Rectal smooth muscle tissue (tissue), 1 donor: ENCODE results near the gene SERPINB1.

Experiments used
- H3K27ac ChIP-seq: one replicate; pipeline ENCODE4 v1.7.0; 2013; ENCODE audit warnings: low read depth, low read length, inconsistent platforms
- H3K27me3 ChIP-seq: one replicate; pipeline ENCODE4 v1.7.0; 2013; ENCODE audit warnings: low read length; ENCODE audit not compliant: control insufficient read depth, insufficient read depth
- H3K36me3 ChIP-seq: one replicate; pipeline ENCODE4 v1.7.0; 2013; ENCODE audit warnings: low read length; ENCODE audit not compliant: control insufficient read depth, insufficient read depth
- H3K4me1 ChIP-seq: one replicate; pipeline ENCODE4 v1.7.0; 2013; ENCODE audit warnings: low read length; ENCODE audit not compliant: control insufficient read depth, insufficient read depth
- H3K4me3 ChIP-seq: one replicate; pipeline ENCODE4 v1.7.0; 2013; ENCODE audit warnings: low read length
- H3K9ac ChIP-seq: one replicate; pipeline ENCODE4 v1.7.0; 2013; ENCODE audit warnings: low read length

The SERPINB1 gene

DNA sequence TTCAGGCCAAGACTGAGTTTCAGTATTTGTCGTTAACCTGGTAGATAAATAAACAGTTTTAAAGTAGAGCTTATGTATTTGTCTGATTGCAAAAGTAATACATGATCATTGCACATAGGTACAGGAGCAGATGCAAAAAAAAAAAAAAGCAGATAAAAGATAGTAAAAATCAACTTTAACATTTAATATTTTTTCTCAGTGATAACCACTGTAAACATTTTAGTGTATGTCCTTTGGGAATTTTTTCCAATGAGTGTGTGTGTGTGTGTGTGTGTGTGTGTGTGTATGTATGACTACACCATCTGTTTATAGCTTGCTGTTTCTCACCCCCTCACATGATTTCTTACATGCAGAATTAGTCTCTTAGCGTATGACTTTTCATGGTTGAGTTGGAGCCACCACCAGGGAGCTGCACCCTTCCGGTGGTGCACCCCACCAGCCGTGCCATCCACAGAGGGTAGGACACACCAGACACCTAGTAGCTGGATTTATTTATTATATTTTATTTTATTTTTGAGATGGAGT is 50.2 kb downstream of the SERPINB1 start:
- Histone ChIP-seq H3K4me1 (peaks cover 13% of the 10 kb centered on the region), H3K27me3 (no peaks in the 10 kb centered on the region), H3K36me3 (no peaks in the 10 kb centered on the region), H3K9ac (no peak overlapping the region), H3K27ac (peak overlapping the region; percentile 82), H3K4me3 (no peak overlapping the region)

DNA sequence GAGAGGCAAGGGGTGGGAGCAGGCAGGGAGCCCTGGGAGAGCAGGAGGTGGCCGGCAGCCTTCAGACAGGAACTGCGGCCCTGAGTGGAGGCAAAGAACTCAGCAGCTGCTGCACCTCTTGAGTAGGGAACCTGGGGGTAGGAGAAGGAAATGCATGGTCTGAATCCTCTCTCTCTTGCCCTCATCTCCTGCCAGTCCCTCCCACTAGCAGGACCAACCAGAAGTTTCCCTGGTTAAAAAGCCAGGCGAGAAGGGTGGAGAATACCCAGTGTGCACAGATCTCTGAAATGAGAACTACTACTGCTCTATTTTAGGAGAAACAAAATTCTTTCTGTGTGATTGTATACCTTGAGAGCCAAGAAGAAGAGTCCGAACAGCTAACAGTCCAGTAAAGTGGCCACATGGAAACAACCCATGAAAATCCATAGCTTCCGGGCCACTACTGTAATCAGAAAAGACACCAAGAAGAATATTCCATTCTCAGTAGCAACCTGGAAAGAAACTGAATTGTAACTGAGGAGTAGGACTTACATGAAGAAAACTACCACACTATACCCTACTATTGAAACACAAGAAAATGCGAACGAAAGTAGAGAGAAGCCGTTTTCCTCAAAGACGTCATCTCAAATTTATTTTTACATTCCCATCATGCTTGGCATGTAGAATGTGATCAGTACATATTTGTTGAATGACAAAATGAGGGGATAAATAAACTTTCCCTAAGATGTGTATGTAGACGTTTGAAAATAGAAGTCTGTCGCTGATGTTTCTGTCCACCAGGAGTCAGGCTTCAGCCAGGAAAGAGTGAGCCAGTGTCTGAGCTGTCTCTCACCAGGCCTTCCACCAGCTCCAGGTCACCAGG is 50.8 kb downstream of the SERPINB1 start:
- peaks cover 13% of the 10 kb centered on the region for H3K4me1 ChIP-seq
- H3K4me3 ChIP-seq, result no peak overlapping the region
- no peaks in the 10 kb centered on the region for H3K27me3 ChIP-seq
- H3K36me3 ChIP-seq, result no peaks in the 10 kb centered on the region
- H3K27ac ChIP-seq, result peak overlapping the region; percentile 82
- no peak overlapping the region for H3K9ac ChIP-seq

DNA sequence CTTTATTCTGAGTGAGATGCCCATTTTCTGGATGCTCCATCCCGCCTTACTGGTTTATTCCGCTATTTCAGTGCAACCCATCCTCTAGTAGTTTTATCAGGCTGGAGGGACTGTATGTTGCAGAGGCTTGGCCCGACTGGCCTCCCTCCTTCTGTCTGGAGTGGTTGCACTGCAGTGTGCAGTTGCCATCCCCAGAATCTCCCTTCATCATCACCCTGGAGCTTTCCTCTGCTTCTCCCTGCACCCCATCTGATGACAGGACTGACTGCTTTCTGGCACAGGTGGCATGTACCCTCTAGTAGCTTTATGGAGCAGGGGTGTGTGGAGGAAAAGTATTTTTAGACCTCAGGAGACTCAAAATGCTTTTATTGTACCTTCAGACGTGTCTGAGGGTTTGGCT is 55.4 kb downstream of the SERPINB1 start:
- no peak overlapping the region for H3K9ac ChIP-seq
- H3K27ac ChIP-seq, result no peak overlapping the region
- peaks cover 10% of the 10 kb centered on the region for H3K4me1 ChIP-seq
- peaks cover 3% of the 10 kb centered on the region for H3K36me3 ChIP-seq
- H3K4me3 ChIP-seq, result no peak overlapping the region
- H3K27me3 ChIP-seq, result no peaks in the 10 kb centered on the region

DNA sequence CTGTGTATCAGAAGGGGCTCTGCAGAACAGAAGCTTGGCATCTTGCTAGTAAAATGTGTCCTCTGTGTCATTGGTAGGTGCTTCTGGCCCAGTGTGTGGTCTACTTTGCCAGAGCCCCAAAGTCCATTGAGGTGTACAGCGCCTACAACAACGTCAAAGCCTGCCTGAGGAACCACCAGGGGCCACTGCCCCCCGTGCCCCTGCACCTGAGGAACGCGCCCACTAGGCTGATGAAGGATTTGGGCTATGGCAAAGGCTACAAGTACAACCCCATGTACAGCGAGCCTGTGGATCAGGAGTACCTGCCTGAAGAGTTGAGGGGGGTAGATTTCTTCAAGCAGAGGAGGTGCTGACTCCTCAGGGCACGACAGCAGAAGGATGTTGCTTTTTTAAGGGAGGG is 56.7 kb downstream of the SERPINB1 start:
- no peaks in the 10 kb centered on the region for H3K27me3 ChIP-seq
- H3K4me1 ChIP-seq, result no peaks in the 10 kb centered on the region
- peaks cover 7% of the 10 kb centered on the region for H3K36me3 ChIP-seq
- H3K4me3 ChIP-seq, result no peak overlapping the region
- H3K9ac ChIP-seq, result no peak overlapping the region
- no peak overlapping the region for H3K27ac ChIP-seq

- Histone ChIP-seq H3K4me3 (no peak overlapping the region), H3K27me3 (no peaks in the 10 kb centered on the region), H3K36me3 (peaks cover 7% of the 10 kb centered on the region), H3K27ac (no peak overlapping the region), H3K9ac (no peak overlapping the region), H3K4me1 (no peaks in the 10 kb centered on the region)
Observed at GRCh38 chr6:2784061-2784460, 57.6 kb downstream of the SERPINB1 start.

DNA sequence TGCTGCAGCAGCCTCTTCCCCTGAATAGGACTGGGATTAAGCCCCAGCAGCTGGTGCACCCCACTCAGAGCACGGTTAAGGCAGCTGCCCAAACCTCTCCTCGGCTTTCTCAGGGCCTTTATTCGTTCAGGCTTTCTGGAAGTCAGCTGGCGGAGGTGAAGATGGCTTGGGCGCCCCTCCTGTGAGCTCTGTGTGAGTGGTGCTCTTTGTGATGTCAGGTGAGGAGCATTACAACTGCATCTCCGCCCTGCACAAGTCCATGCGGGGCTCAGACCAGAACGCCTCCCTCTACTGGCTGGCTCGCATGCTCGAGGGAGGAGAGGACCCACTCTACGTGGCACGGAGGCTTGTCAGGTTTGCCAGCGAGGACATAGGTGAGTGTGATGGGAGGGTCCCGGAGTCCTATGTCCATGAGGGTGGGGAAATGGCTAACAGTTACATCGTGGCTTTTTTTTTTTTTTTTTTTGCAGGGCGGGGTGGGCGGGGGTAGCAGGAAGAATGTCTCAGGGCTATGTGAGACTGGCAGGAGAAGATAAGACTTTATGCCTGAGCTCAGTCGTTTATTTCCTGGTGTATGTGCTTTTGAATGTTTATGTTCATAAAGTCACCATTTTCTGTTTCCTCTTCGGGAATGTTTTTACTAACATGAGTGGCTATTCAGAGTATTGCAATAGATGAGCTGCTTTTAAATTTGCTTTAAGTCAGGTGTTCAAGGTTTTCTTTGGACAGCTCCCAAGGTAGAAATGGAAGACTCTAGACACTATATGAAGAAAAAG is 58.3 kb downstream of the SERPINB1 start:
- H3K27me3 ChIP-seq, result no peaks in the 10 kb centered on the region
- H3K36me3 ChIP-seq, result peaks cover 7% of the 10 kb centered on the region
- no peak overlapping the region for H3K4me3 ChIP-seq
- no peaks in the 10 kb centered on the region for H3K4me1 ChIP-seq
- no peak overlapping the region for H3K27ac ChIP-seq
- no peak overlapping the region for H3K9ac ChIP-seq

DNA sequence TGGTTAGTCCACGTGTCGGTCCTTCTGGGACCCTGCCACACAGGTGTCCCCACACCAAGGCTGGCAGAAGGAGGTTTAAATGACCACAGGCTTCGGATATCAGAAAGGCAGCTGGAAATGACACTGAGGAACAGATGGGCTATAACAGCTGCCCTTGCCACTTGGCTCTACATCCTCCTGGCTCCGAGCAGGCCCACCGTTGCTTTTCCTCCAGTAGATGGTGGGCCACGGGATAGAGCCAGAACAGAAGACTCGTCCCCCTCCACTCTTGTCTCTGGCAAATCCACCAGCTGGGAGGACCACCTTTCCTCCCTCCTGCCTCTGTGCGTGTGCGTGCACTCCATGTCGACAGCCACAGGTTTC is 58.9 kb downstream of the SERPINB1 start:
- Histone ChIP-seq H3K27ac (no peak overlapping the region), H3K9ac (no peak overlapping the region), H3K27me3 (no peaks in the 10 kb centered on the region), H3K4me3 (no peak overlapping the region), H3K4me1 (no peaks in the 10 kb centered on the region), H3K36me3 (peaks cover 7% of the 10 kb centered on the region)

DNA sequence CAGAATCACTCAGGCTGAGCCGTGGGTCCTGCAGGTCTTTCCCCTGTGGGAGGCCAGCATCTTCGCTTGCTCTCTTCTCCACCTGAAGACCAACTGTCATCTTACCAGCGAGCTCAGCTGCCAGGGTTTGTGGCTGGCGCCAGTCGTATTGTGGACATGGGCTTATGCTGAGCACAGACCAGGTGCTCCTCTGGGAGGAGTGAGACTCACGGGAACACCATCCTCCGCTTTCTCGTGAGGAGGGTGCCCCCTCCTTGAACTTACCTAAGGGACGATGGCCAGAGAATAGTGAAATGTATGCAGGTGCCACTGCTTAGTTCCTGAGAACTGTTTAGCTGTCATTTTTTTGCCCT is 59.3 kb downstream of the SERPINB1 start:
- Histone ChIP-seq H3K4me1 (no peaks in the 10 kb centered on the region), H3K27ac (no peak overlapping the region), H3K36me3 (peaks cover 7% of the 10 kb centered on the region), H3K9ac (no peak overlapping the region), H3K27me3 (no peaks in the 10 kb centered on the region), H3K4me3 (no peak overlapping the region)
